Superior temporal gyrus (tissue), 1 donor: ENCODE data around the gene RNF5.
A peak's percentile ranks its signal among the peaks of the same experiment; 100 is the strongest.
"Not testable (repeated sequence)": the region's sequence is repeated elsewhere in the genome, so short reads cannot be mapped to it uniquely, and the experiment has no call there.

Source experiments
- DNase-seq: peaks from one replicate; pipeline ENCODE4 v3.0.0-alpha.2; 2016; ENCODE audit errors: extremely low spot score

Gene RNF5, protein sequence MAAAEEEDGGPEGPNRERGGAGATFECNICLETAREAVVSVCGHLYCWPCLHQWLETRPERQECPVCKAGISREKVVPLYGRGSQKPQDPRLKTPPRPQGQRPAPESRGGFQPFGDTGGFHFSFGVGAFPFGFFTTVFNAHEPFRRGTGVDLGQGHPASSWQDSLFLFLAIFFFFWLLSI

DNA sequence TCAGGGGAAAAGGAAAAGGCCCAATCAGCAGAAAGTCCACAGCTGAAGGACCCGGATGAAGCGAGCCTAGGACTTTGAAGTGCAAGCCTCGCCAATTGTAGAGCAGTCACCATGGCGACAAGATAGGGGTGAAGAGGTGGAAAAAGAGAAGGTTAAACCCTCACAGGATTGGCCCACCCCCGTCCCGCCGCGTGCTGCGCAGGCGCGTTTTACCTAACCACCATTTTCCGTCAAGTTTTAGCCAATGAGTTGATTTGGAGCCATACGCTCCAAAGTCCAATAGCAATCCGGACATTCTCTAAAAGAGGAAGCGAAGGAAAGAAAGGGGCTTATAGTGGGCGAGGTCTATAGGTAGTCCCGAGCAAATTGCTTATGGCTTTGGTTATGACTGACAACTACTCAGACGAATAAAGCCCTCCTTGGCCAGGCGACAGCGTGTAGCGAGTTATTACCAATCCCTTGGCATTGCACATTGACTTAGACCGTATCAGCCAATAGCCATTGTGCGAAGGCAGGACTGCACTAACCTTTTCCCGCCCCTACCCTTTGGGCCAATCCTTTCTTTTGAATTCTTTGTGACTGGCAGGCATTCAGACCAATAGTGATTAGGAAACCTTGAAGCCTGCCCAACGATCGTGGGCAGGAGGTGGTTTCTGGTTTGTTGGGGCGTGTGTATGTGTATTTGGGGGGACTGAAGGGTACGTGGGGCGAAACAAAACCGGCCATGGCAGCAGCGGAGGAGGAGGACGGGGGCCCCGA is at the start of gene RNF5:
TSS of gene RNF5 (plus strand) at position 618 of the 759 bp plus-strand sequence. CDS start at position 725, 107 bp downstream.
- peak; percentile 100 for DNase-seq

DNA sequence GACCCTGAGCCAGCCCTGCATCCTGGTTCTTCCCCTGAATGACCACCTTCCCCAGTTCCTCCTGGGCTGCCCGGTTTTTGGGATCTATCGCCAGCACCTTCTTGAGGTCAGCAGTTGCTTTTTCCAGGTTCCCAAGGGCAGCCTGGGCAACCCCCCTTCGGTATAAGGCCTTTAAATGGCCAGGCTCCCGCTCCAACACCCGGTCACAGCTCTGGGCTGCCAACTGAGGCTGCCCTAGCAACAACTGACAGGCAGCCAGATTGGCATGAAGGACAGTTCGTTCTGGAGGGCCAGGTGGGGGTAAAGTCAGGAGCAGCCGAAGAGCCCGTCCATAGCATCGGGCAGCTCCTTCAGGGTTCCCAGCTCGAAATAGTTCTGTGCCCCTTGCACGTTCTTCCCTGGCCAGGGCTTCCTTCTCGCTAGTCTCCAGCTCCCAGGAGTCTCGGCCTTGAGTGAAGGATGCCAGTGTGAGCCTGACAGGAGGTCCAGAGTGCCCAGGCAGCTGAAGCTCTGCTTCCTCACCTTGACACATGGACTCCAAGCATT is 49.4 kb upstream of the RNF5 start:
- DNase-seq = no peak

DNA sequence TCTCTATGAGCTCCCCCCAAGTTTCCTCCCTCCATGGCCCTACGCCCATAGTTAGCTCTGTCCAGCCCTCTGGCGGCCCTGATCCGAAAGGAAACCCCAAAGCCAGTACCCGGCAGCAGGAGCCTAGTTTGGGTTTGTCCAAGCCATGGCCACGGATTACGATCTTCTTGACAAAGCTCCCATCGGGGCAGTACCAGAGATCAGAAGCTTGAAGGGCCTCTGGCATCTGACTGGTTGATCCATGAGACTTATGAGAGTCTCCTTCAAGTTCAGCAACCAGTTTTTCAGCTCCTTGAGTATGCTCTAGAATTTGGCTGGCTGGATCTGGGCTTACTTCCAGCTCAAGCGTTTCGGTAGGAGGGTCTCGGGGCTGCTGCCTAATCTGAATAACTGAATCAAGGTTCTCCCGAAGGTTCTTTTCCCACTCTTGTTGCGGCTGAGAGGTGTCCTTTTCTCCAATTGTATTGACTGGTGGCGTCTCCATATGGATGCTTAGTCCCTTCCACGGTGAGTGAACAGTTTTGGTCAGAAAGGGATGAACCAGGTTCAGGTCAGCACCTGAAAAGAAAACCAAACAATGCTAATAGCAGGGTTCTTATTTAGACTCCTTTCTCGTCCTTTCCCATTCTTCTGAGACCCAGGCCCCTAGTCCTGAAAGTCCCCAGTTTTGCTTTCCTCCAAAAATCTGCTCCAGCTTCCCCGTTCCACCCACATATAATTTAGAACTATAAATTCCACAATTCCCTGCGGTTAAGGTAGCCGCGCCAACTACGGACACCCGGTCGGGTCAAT is 48.7 kb upstream of the RNF5 start:
- DNase-seq = peak; percentile 89

DNA sequence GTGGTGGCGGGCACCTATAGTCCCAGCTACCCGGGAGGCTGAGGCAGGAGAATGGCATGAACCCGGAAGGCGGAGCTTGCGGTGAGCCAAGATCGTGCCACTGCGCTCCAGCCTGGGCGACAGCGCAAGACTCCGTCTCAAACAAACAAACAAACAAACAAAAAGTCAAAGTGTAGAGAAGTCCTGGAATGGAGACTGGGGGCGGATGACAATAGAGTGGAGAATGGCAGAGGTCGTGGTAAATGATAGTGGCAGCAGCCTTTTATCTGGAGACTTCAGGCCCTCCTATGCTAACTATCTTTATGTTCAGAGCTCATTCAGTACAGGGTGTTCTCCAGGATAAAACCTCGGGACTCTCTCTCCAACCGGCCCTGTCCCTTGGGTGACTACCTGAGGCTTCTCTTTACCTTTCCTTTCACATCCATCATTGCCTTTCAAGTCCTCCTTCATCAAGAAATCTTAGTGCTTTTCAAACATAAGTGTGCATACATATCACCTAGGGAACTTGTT is 46.7 kb upstream of the RNF5 start:
- no peak for DNase-seq

DNA sequence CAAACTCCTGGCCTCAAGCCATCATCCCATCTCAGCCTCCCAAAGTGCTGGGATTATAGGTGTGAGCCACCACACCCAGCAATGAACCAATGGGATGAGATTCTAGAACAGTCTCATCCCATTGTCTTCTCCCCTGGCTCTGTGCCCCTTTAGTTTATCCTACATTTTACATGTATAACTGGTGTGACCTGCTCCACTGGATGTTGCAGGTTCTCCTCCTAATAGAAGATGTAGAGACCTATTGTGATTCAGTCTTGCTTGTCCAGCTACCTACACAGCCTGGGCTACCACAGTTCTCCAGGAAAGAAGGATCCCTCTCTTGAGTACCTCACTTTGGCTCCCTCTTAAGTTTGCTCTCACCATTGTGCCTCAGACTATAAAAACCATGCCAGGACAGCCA is 46.1 kb upstream of the RNF5 start:
- DNase-seq = no peak

DNA sequence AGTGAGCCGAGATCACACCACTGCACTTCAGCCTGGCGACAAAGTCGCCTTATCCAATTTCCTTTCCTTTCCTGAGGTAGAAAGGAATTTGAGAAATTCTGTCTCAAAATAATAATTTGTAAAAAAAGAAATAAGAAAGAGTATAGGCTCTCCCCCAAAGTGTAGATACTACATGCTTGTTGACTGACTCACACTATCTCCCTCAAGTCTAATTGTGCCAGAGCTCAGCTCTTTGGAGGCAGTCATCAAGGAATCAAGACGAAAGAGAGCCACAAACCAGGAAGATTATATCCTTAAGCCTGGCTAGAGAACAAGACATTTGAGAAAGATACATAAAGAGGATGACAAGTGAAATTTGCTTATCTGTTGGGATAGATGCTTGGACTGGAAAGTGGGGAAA is 44.4 kb upstream of the RNF5 start:
- no peak for DNase-seq

DNA sequence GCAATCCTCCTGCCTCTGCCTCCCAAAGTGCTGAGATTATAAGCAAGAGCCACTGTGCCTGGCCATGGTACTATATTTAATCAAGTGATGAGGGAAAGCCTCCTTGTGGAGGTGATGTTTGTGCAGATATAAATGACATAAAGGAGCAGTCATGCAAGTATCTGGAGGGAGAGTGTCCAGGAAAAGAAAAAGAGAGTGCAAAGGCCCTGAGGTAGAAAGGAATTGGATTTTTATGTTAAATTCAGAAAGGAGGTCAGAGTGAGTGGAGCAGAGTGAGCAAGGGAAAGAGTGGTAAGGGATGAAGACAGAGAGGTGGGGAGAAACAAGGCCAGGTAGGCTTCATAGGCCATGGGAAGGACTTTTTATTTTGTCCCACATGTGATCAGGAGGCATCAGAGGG is 40.8 kb upstream of the RNF5 start:
- no peak for DNase-seq

DNA sequence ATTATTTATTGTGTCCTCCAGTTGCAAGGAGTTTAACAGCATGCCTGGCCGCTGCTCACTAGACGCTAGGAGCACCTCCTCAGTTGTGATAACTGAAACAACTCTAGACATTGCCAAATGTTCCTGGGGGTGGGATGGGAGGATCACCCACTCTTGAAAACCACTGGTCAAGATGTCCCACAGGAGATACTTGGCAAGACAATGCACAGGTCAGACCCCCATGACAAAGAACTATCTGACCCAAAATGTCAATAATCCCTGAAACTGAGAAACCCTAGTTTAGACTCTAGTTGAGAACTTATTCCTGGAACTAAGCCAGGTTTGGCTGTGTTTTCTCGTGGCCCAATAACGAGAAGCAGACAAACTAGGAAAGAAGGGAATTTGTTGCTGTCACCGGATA is 38.6 kb upstream of the RNF5 start:
- no peak for DNase-seq

DNA sequence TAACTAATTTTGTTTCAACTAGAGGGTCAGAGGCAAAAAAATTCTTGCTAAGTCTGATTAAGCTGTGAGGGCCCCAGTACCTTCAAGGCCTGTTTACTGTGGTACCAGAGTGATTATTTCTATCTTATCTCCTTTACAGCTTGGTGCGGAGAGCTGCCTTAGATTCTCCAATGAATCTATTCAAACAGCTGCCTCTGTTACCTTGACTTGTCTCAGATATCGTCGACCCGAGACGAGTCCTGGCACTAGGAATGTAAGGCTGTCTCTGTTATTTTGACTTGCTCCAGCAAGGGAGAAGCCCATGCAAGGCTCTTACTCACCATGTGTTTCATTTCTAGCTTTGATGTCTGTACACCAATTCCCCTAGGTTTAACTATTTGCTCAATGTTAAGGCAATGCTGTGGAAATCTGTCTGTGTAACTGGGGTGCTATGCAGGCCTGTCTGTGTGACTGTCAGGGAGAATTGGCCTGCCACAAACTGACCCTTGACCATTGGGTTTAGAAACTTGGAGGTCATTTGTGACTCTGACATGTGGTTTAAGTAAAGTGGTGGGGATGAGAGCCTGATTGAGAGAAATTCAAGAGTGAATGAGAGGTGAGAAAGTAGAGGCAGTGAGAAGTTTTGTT is 37.7 kb upstream of the RNF5 start:
- no peak for DNase-seq

DNA sequence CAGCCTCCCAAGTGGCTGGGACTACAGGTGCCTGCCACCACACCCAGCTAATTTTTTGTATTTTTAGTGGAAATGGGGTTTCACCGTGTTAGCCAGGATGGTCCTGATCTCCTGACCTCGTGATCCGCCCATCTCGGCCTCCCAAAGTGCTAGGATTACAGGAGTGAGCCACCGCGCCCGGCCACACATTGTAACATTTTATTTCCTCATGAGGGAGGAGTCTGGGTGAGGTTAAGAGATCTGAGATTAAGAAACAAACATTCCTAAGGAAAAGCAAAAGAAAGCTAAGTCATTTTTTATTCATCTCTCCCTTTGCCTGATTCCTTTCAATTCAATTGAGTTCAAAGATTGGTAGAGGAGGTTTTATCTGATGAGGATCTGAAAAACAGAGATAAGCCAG is 34.0 kb upstream of the RNF5 start:
- not testable (repeated sequence) for DNase-seq

DNA sequence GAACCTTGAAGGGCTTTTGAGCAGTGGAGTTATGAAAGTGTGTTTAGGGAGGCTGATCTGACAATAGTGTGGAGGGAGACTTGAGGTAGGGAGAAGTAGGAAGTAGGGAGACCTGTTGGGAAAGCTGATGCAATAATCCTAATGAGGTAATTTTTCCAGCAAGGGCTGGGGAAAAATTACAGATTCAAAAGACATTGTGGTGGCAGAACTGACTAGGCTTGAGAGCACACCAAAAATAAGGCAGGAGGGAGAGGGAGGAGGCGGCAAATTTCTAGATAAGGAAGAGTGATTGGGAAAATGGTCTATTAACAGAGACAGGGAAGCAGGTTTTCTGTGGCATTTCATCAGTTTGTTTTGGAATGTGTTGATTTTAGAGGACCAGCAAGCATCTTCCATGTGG is 31.9 kb upstream of the RNF5 start:
- DNase-seq = no peak

DNA sequence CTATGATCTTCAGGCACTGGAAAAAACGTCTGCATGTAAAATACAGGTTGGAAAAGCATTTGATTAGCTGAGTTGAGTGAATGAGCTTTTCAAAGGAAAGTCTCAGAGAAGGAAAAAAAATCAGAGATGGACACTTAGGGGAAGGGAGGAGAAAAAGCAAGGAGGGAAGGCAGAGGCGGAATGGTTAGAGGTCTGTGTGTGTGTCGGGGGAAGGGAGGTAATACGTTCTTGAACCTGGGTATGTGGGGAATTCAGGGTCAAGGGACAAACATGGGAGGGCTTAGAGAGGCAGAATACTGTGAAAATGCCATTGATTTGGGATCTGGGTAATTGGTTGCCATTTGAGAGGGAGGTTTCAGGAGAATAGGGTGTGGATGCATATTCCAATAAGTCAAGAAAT is 31.5 kb upstream of the RNF5 start:
- no peak for DNase-seq

DNA sequence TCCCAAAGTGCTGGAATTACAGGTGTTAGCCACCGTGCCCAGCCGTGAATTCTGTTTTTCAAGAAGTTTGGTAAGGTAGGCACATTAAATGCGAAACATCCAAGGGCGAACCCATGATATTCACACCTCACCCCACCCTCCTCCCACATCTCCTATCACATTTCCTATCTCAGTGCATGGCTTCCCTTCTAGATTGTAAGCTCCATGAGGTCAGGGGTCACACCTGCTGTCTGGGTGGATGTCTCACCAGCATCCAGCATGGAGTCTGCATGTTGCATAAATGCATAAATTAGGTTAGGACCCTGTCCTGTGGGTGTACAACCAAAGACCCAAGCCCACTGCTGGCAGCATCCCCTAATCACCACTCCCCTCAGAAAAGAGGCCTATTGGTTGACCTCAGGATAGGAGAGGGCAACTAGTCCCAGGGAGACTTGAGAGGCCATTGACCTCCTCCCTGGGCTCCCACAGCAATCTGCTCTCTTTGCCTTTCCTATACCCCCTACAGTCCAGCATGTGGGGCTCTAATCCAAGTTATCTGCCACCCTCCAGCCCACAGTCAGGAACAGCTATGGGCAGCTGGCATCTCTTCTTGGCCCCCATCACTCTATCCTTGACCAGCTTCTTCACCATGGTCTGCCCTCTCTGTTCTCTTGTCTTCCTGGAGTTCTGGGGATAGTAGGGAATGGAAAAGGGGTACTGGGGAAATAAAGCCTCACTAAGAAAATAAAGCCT is 30.6 kb upstream of the RNF5 start:
- no peak for DNase-seq

DNA sequence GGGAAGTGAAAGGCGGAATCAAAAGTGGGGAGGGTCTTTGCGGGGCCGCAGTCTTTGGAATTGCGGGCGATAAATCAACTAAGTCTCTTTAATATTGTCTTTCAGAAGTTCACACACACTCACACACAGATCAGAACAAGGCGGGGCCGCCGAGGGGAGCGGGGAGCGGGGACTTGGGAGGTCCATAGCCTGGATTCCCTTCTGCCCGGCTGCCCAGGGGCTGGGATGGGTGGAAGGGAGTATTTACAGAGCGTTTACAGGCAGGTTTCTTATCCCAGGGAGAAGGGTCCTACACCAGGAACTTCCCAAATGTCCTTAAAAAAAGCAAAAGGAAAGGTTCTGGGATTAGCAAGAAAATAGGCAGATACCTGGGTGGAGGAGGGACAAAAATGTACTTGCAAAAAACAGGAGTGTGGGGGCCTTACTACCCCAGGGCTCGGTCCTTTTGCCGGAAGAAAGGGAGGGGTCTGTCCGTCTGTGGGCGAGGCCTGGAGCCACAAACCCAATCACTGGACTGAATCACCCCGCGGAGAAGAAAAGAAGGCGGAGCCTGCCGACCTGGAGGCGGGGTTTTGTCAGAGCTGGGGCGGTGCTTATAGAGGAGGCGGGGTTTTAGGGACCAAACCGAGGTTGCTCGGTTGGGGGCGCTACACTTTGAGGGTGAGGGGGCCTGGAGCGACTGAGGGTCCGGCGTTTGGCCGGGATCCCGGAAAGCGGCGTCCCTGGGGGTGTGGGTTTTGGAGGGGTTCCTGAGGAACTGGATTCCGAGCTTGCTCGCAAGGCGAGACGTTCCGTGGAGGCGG is 29.7 kb upstream of the RNF5 start:
- DNase-seq = no peak

DNA sequence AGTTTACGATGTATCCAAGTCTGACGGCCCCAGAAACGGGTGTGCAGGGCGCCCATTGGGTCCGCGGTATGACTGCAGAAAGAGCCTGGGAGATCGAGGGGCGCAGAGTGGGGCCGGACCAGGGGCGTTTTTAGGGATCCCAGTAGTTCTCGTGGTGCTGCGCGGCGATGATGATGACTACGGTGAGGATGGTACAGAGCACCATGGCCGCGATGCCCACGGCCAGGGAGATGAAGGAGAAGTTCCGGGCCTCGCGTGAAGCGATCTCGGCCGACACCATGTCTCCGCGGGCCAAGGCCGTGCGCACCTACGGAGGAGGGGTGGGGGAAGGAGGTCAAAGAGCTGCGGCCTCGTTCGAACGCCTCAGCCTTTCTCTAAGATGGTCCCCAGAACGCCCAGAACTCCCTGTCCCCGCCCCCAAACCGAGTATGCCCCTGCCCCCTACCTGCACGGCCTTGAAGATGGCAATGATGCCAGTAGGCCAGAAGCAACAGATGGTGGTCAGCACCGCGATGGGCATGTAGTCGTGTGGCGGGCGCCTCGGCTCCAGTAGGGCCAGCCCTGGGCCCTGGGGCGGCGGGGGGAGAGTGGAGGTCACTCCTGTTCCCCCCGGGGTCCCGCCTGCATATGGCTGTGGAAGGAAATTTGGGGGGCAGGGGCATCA is 29.0 kb upstream of the RNF5 start:
- no peak for DNase-seq

DNA sequence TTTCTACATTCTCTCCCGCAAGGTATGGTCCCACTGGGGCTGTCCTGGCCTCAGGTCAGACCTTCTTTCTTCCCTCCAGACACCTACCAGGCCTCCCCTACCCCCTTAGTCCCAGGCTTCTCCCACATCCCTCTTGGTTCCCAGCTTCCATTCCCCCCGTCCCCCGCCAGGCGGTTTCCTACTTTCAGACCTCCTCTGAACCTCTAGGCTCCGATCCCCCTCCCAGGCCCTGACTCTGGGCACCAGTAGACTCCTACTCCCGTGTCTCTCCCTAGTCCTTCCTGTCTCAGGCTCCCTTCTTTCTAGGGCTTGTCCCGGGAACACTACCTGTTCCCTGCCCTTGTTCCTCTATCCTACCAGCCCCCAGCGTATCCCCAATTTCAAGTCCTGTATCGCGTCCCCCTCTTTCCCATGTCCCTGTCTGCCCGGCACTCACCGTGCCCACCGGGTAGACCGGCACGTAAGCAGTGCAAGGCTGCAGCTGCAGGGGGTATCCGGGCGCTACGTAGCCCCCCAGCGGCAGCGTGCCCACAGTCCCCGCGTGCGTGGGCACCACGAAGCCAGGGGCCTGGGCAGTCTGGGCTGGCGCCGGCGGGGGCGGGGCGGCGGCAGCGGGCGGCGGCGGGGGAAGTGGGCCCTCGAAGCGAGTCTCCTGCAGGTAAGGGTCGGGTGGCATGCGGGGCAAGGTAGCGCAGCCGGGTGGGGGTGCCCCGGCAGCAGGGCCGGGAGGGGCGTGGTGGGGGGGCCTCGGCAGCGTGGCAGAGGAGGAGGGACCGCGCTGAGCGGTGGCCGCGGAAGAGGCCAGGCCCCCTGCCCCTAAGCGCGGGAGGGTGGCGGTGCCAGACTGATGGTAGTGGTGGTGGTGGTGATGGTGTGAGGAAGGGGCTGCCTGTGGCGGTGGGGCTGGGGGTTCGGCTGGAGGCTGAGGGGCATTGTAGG is 28.0 kb upstream of the RNF5 start:
- no peak for DNase-seq

DNA sequence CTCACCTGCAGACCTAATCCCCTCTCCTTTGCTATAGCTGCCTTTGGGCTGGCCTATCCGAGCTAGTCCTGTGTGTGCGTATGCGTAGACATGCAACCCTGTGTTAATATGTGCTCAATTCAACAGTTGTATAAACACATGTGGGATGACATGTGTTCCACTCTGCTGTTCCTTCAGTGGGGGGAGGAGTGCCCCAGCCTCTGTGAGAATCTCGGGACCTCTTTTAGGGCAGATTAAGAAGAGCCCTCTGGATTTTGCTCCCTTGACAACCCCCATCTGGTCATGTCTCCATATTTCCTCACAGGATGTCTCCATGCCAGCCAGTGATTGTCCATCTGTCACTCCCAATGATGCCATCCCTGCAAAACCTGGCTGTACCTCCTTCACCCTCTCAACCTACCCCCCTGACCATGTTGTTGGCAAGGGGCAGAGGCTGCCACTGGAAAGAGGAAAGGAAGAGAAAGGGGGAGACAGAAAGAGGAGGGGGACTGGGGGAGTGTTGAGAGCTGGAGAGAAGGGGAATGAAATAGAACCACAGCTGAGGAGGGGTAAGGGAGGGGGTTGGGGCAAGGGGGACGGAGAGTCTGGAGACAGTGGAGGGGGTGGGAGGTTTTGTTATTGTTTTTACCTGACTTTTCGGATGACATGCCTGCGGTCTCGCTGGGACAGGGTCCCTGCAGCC is 26.9 kb upstream of the RNF5 start:
- DNase-seq = peak; percentile 44
